Uterus (tissue), 4 donors: Measurements from ENCODE around the gene ORC4. TPM values are rescaled to one million over a fixed set of nuclear protein-coding genes. Genes with fewer than 3 reads are reported as not detected.
A peak's percentile ranks its signal among the peaks of the same experiment; 100 is the strongest.

Experiments used
- DNase-seq, 2 donors: peaks; one replicate each; pipeline ENCODE4 v3.0.0-alpha.2; 2019 to 2020
- H3K27ac ChIP-seq, 2 donors: fragments of 200-600 bp; sonication (generic); 1 replicate in 1 of 2; 2 replicates in 1 of 2; pipeline ENCODE4 v1.5.1; 2016 to 2018
- H3K27me3 ChIP-seq, 2 donors: fragments of 200-600 bp; sonication (generic); one replicate each; pipeline ENCODE4 v1.5.1; 2018 to 2019; ENCODE audit warnings: control low read depth in 1 of 2
- H3K36me3 ChIP-seq, 2 donors: fragments of 200-600 bp; sonication (generic); one replicate each; pipeline ENCODE4 v1.5.1; 2019; ENCODE audit warnings: control low read depth in 1 of 2
- H3K4me1 ChIP-seq, 2 donors: fragments of 200-600 bp; sonication (generic); one replicate each; pipeline ENCODE4 v1.5.1; 2018 to 2019; ENCODE audit warnings: control low read depth in 1 of 2
- H3K4me3 ChIP-seq, 2 donors: fragments of 200-600 bp; sonication (generic); 1 replicate in 1 of 2; 2 replicates in 1 of 2; pipeline ENCODE4 v1.5.1; 2018 to 2019; ENCODE audit warnings: mild to moderate bottlenecking in 1 of 2
- H3K9me3 ChIP-seq, 2 donors: fragments of 200-600 bp; sonication (generic); one replicate each; pipeline ENCODE4 v1.5.1; 2019; ENCODE audit warnings: control low read depth in 1 of 2
- CTCF ChIP-seq, 4 experiments: fragments of 200-600 bp in 2 of 4; fragments of 450-650 bp in 2 of 4; sonication (generic) in 2 of 4; IDR thresholded peaks; one replicate each; pipeline ENCODE4 v1.5.1; 2016 to 2019; ENCODE audit warnings: antibody characterized with exemption in 4 of 4, mild to moderate bottlenecking in 2 of 4, moderate library complexity in 1 of 4
- POLR2A ChIP-seq, 2 donors: fragments of 450-650 bp; IDR thresholded peaks; one replicate each; pipeline ENCODE4 v1.6.1; 2016; ENCODE audit warnings: antibody characterized with exemption in 2 of 2, mild to moderate bottlenecking in 1 of 2, moderate library complexity in 1 of 2
- intact Hi-C: fragments of 100-400 bp; cut with DNase I; formaldehyde crosslinking; loops from one replicate; pipeline ENCODE4 v1.15.1; 2023; ENCODE audit warnings: low total_unique reads
- total RNA-seq, 4 donors: library from RNA; depleted of rRNA in 3 of 4; stranded (reverse); fragments of >200 nt in 3 of 4; gene quantifications; one replicate each; pipeline versions ENCODE4 v1.1.0 to v1.2.4, GENCODE V29; 2014 to 2023
- donor health status: DM: yes; HTN: yes; CAD: no.

ORC4 gene
- total RNA-seq, 4 donors from 2014 or later, result 5.4 to 146 (median 65.0) TPM

- H3K9me3 ChIP-seq, result no peaks in the 10 kb centered on the region
- H3K4me1 ChIP-seq, result no peaks in the 10 kb centered on the region
- intact Hi-C loops, result no loop called here
- no peaks in the 10 kb centered on the region for H3K27me3 ChIP-seq
- no peak overlapping the region for H3K27ac ChIP-seq
- DNase-seq, result no peak
- no peak overlapping the region for H3K4me3 ChIP-seq
- TF ChIP-seq CTCF (IDR thresholded peaks at IDR 0.05), result no peak
- no peak for TF ChIP-seq POLR2A (IDR thresholded peaks at IDR 0.05)
- H3K36me3 ChIP-seq, result no peaks in the 10 kb centered on the region
These were observed 103.8 kb downstream of the ORC4 start for GRCh38 chr2:147916723-147917122.

GRCh38 chr2:147916067-147916466 lies 104.5 kb downstream of the ORC4 start:
- intact Hi-C loops, result no loop called here
- TF ChIP-seq POLR2A (IDR thresholded peaks at IDR 0.05) (no peak), CTCF (IDR thresholded peaks at IDR 0.05) (no peak)

GRCh38 chr2:147913701-147914480 lies 106.6 kb downstream of the ORC4 start:
- intact Hi-C loops, result no loop called here
- Histone ChIP-seq H3K36me3 (no peaks in the 10 kb centered on the region), H3K27ac (no peak overlapping the region)

More at GRCh38 chr2:147916067-147916466, 104.5 kb downstream of the ORC4 start:
- Histone ChIP-seq H3K9me3 (no peaks in the 10 kb centered on the region), H3K4me3 (no peak overlapping the region), H3K36me3 (no peaks in the 10 kb centered on the region), H3K27ac (no peak overlapping the region), H3K27me3 (no peaks in the 10 kb centered on the region), H3K4me1 (no peaks in the 10 kb centered on the region)
- DNase-seq, result no peak

GRCh38 chr2:147910990-147911473 lies 109.5 kb downstream of the ORC4 start:
- Histone ChIP-seq H3K27me3 (no peaks in the 10 kb centered on the region), H3K36me3 (no peaks in the 10 kb centered on the region), H3K27ac (no peak overlapping the region), H3K4me1 (no peaks in the 10 kb centered on the region), H3K4me3 (no peak overlapping the region), H3K9me3 (no peaks in the 10 kb centered on the region)
- intact Hi-C loops, result no loop called here
- DNase-seq, result peak in 1 of 2 donors; percentile 39
- TF ChIP-seq CTCF (IDR thresholded peaks at IDR 0.05) (peak; percentile 68 to 85 (median 80)), POLR2A (IDR thresholded peaks at IDR 0.05) (no peak)

More at GRCh38 chr2:147913701-147914480, 106.6 kb downstream of the ORC4 start:
- Histone ChIP-seq H3K27me3 (no peaks in the 10 kb centered on the region), H3K9me3 (no peaks in the 10 kb centered on the region), H3K4me3 (no peak overlapping the region), H3K4me1 (no peaks in the 10 kb centered on the region)
- no peak for TF ChIP-seq POLR2A (IDR thresholded peaks at IDR 0.05)
- no peak for TF ChIP-seq CTCF (IDR thresholded peaks at IDR 0.05)
- DNase-seq, result no peak

GRCh38 chr2:147909178-147909577 lies 111.4 kb downstream of the ORC4 start:
- no peaks in the 10 kb centered on the region for H3K36me3 ChIP-seq
- no peaks in the 10 kb centered on the region for H3K9me3 ChIP-seq
- no peak for DNase-seq
- no peaks in the 10 kb centered on the region for H3K27me3 ChIP-seq
- H3K27ac ChIP-seq, result no peak overlapping the region
- intact Hi-C loops, result no loop called here
- TF ChIP-seq POLR2A (IDR thresholded peaks at IDR 0.05), result no peak
- TF ChIP-seq CTCF (IDR thresholded peaks at IDR 0.05), result no peak
- H3K4me3 ChIP-seq, result no peak overlapping the region
- H3K4me1 ChIP-seq, result no peaks in the 10 kb centered on the region
